Osteocyte (in vitro differentiated cells): ENCODE measurements around the gene CSF1. TPM values are rescaled to one million over a fixed set of nuclear protein-coding genes. Genes with fewer than 3 reads are reported as not detected.

Experiments used
- DNase-seq: peaks from one replicate; pipeline ENCODE4 v3.0.0; 2021; ENCODE audit warnings: mixed read lengths; ENCODE audit not compliant: unreplicated experiment; ENCODE audit errors: extremely low spot score
- H3K27ac Mint-ChIP-seq: one replicate; pipeline ENCODE4 v1.8.0; 2021; ENCODE audit warnings: mild to moderate bottlenecking, mixed read lengths; ENCODE audit not compliant: unreplicated experiment
- H3K27me3 Mint-ChIP-seq: one replicate; pipeline ENCODE4 v1.8.0; 2021; ENCODE audit warnings: mixed read lengths; ENCODE audit not compliant: unreplicated experiment
- H3K36me3 Mint-ChIP-seq: one replicate; pipeline ENCODE4 v1.8.0; 2021; ENCODE audit warnings: mixed read lengths; ENCODE audit not compliant: unreplicated experiment
- H3K4me1 Mint-ChIP-seq: one replicate; pipeline ENCODE4 v1.8.0; 2021; ENCODE audit warnings: mixed read lengths; ENCODE audit not compliant: unreplicated experiment
- H3K4me3 Mint-ChIP-seq: one replicate; pipeline ENCODE4 v1.8.0; 2021; ENCODE audit warnings: mild to moderate bottlenecking, moderate library complexity, mixed read lengths; ENCODE audit not compliant: unreplicated experiment
- H3K9me3 Mint-ChIP-seq: one replicate; pipeline ENCODE4 v1.8.0; 2021; ENCODE audit warnings: mixed read lengths; ENCODE audit not compliant: unreplicated experiment
- total RNA-seq: library from RNA; stranded (reverse); gene quantifications from 2 replicates; pipeline ENCODE4 v1.2.1, GENCODE V29; 2021
- TF ChIP-seq, protein P1 (sequence below): fragments of 200-600 bp; sonication (generic); IDR thresholded peaks from 2 replicates; pipeline ENCODE4 v1.5.0; 2021; ENCODE audit warnings: antibody characterized with exemption, mild to moderate bottlenecking, moderate library complexity

CSF1 gene
- total RNA-seq, 1 donor from 2014 or later: 27.9 TPM

- Mint-ChIP-seq H3K9me3 (no peaks in the 10 kb centered on the region), H3K4me1 (peaks cover 51% of the 10 kb centered on the region), H3K27ac (peak overlapping the region; percentile 88), H3K4me3 (no peak overlapping the region), H3K36me3 (peaks cover 21% of the 10 kb centered on the region), H3K27me3 (no peaks in the 10 kb centered on the region)
- TF ChIP-seq, protein P1, sequence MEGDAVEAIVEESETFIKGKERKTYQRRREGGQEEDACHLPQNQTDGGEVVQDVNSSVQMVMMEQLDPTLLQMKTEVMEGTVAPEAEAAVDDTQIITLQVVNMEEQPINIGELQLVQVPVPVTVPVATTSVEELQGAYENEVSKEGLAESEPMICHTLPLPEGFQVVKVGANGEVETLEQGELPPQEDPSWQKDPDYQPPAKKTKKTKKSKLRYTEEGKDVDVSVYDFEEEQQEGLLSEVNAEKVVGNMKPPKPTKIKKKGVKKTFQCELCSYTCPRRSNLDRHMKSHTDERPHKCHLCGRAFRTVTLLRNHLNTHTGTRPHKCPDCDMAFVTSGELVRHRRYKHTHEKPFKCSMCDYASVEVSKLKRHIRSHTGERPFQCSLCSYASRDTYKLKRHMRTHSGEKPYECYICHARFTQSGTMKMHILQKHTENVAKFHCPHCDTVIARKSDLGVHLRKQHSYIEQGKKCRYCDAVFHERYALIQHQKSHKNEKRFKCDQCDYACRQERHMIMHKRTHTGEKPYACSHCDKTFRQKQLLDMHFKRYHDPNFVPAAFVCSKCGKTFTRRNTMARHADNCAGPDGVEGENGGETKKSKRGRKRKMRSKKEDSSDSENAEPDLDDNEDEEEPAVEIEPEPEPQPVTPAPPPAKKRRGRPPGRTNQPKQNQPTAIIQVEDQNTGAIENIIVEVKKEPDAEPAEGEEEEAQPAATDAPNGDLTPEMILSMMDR: no peak
- DNase-seq: no peak
Observed at GRCh38 chr1:109930252-109930993, 19.8 kb downstream of the CSF1 start.

GRCh38 chr1:109931189-109931731 is 20.6 kb downstream of the CSF1 start:
- Mint-ChIP-seq H3K4me3 (no peak overlapping the region), H3K9me3 (no peaks in the 10 kb centered on the region), H3K27ac (peak overlapping the region; percentile 88), H3K27me3 (no peaks in the 10 kb centered on the region), H3K36me3 (peaks cover 12% of the 10 kb centered on the region), H3K4me1 (peaks cover 51% of the 10 kb centered on the region)
- peak; percentile 96 for DNase-seq
- TF ChIP-seq, protein P1: no peak

- H3K36me3 Mint-ChIP-seq: peaks cover 7% of the 10 kb centered on the region
- no peak overlapping the region for H3K4me3 Mint-ChIP-seq
- peaks cover 4% of the 10 kb centered on the region for H3K9me3 Mint-ChIP-seq
- peaks cover 47% of the 10 kb centered on the region for H3K4me1 Mint-ChIP-seq
- TF ChIP-seq, protein P1: no peak
- DNase-seq: no peak
- H3K27me3 Mint-ChIP-seq: no peaks in the 10 kb centered on the region
- no peak overlapping the region for H3K27ac Mint-ChIP-seq
Observed at GRCh38 chr1:109931911-109932636, 21.4 kb downstream of the CSF1 start.

- DNase-seq: no peak
- Mint-ChIP-seq H3K9me3 (peaks cover 4% of the 10 kb centered on the region), H3K4me3 (no peak overlapping the region), H3K27ac (no peak overlapping the region), H3K4me1 (peaks cover 41% of the 10 kb centered on the region), H3K36me3 (peaks cover 9% of the 10 kb centered on the region), H3K27me3 (no peaks in the 10 kb centered on the region)
- TF ChIP-seq, protein P1: no peak
Observed at GRCh38 chr1:109932679-109933078, 22.0 kb downstream of the CSF1 start.
